HG03378 (cell line): Measurements from ENCODE around the gene HRH3.

Experiments used
- ATAC-seq: cut with Tn5 transposase; IDR thresholded peaks from one replicate; pipeline ENCODE4 v1.9.1; 2021; ENCODE audit warnings: mild to moderate bottlenecking, moderate library complexity; ENCODE audit not compliant: unreplicated experiment

The HRH3 gene

GRCh38 chr20:62201173-62202082, 18.6 kb downstream of the HRH3 start:
- no peak for ATAC-seq

GRCh38 chr20:62200491-62201172, 19.4 kb downstream of the HRH3 start:
- ATAC-seq: no peak

- no peak for ATAC-seq
These were observed 21.1 kb downstream of the HRH3 start for GRCh38 chr20:62198931-62199330.

- no peak for ATAC-seq
These were observed 21.6 kb downstream of the HRH3 start for GRCh38 chr20:62198496-62198895.

GRCh38 chr20:62197801-62198200, 22.3 kb downstream of the HRH3 start:
- no peak for ATAC-seq

GRCh38 chr20:62197311-62197710, 22.8 kb downstream of the HRH3 start:
- ATAC-seq: no peak

GRCh38 chr20:62196286-62196685, 23.8 kb downstream of the HRH3 start:
- ATAC-seq: no peak

GRCh38 chr20:62195736-62196135, 24.3 kb downstream of the HRH3 start:
- ATAC-seq: no peak

GRCh38 chr20:62195075-62195405, 25.0 kb downstream of the HRH3 start:
- no peak for ATAC-seq

- no peak for ATAC-seq
These were observed 26.7 kb downstream of the HRH3 start for GRCh38 chr20:62193079-62194025.

- ATAC-seq: no peak
These were observed 27.4 kb downstream of the HRH3 start for GRCh38 chr20:62192635-62193034.

- no peak for ATAC-seq
These were observed 28.1 kb downstream of the HRH3 start for GRCh38 chr20:62191781-62192559.

- no peak for ATAC-seq
These were observed 29.3 kb downstream of the HRH3 start for GRCh38 chr20:62190639-62191411.

- ATAC-seq: no peak
These were observed 32.9 kb downstream of the HRH3 start for GRCh38 chr20:62186887-62187866.

- no peak for ATAC-seq
These were observed 34.0 kb downstream of the HRH3 start for GRCh38 chr20:62186096-62186426.

GRCh38 chr20:62183426-62184142, 36.5 kb downstream of the HRH3 start:
- no peak for ATAC-seq

- ATAC-seq: peak; percentile 75
These were observed 37.3 kb downstream of the HRH3 start, which contains the start of gene MTG2 for GRCh38 chr20:62182469-62183425. MTG2 (plus strand) TSS chr20:62183028; CDS start chr20:62193421, 10,393 bp downstream.
